WTC11 (cell line): ENCODE data around the gene COG6. TPM values are rescaled to one million over a fixed set of nuclear protein-coding genes. Genes with fewer than 3 reads are reported as not detected.

Source experiments
- ATAC-seq: fragments of 200-7000 bp; cut with Tn5 transposase; 2 replicates; pipeline ENCODE4 v1.10.0; 2021; ENCODE audit warnings: mild to moderate bottlenecking, moderate library complexity
- CTCF ChIA-PET: fragments of 300-600 bp; sonication (Branson Sonifier 250); formaldehyde crosslinking; loops from one replicate; lab custom pipeline; 2021; ENCODE audit warnings: antibody characterized with exemption; lab: Charles Lee
- POLR2A ChIA-PET: fragments of 350-600 bp; sonication (Branson Sonifier 250); formaldehyde crosslinking; loops from one replicate; lab custom pipeline; 2021; ENCODE audit warnings: antibody characterized with exemption; lab: Charles Lee
- DNase-seq: peaks from one replicate; pipeline ENCODE4 v3.0.0; 2021; ENCODE audit warnings: low spot score
- H3K27ac Mint-ChIP-seq: 2 replicates; pipeline ENCODE4 v1.8.0; 2021; ENCODE audit warnings: mixed read lengths
- H3K27me3 Mint-ChIP-seq: 2 replicates; pipeline ENCODE4 v1.8.0; 2021; ENCODE audit warnings: low read depth, mild to moderate bottlenecking, moderate library complexity, mixed read lengths
- H3K36me3 Mint-ChIP-seq: 2 replicates; pipeline ENCODE4 v1.8.0; 2021; ENCODE audit warnings: mixed read lengths
- H3K4me1 Mint-ChIP-seq: 2 replicates; pipeline ENCODE4 v1.8.0; 2022; ENCODE audit warnings: mixed read lengths
- H3K4me3 Mint-ChIP-seq: 2 replicates; pipeline ENCODE4 v1.8.0; 2021; ENCODE audit warnings: mild to moderate bottlenecking, moderate library complexity, mixed read lengths
- H3K9me3 Mint-ChIP-seq: 2 replicates; pipeline ENCODE4 v1.8.0; 2021; ENCODE audit warnings: mixed read lengths
- ELF4 ChIP-seq: sonication (generic); formaldehyde crosslinking; IDR thresholded peaks from 2 replicates; pipeline ENCODE4 v1.8.1; 2022; ENCODE audit warnings: low read depth, mild to moderate bottlenecking, moderate library complexity, missing genetic modification reagents
- ESRRA ChIP-seq: sonication (generic); formaldehyde crosslinking; IDR thresholded peaks from 2 replicates; pipeline ENCODE4 v1.8.1; 2022; ENCODE audit warnings: mild to moderate bottlenecking, missing genetic modification reagents, borderline replicate concordance
- GTF2I ChIP-seq: fragments of 250-450 bp; sonication (Bioruptor Pico); conservative IDR thresholded peaks from 2 replicates; pipeline ENCODE4 v1.4.0; 2021; ENCODE audit warnings: mild to moderate bottlenecking
- HMGA2 ChIP-seq: fragments of 250-450 bp; sonication (Bioruptor Pico); IDR thresholded peaks from 2 replicates; pipeline ENCODE4 v1.4.0; 2021; ENCODE audit warnings: mild to moderate bottlenecking, moderate library complexity
- JUN ChIP-seq: sonication (generic); formaldehyde crosslinking; IDR thresholded peaks from 2 replicates; pipeline ENCODE4 v1.8.0; 2023; ENCODE audit warnings: mild to moderate bottlenecking, missing genetic modification reagents
- NFE2L1 ChIP-seq: sonication (generic); formaldehyde crosslinking; IDR thresholded peaks from 2 replicates; pipeline ENCODE4 v1.8.1; 2023; ENCODE audit warnings: missing genetic modification reagents
- NR2C2 ChIP-seq: sonication (generic); formaldehyde crosslinking; IDR thresholded peaks from 2 replicates; pipeline ENCODE4 v1.8.0; 2022; ENCODE audit warnings: mild to moderate bottlenecking, missing genetic modification reagents
- OVOL2 ChIP-seq: fragments of 250-450 bp; sonication (Bioruptor Pico); IDR thresholded peaks from 2 replicates; pipeline ENCODE4 v1.9.0; 2021; ENCODE audit warnings: mild to moderate bottlenecking, borderline replicate concordance
- TCF7 ChIP-seq: sonication (generic); formaldehyde crosslinking; IDR thresholded peaks from 2 replicates; pipeline ENCODE4 v1.8.0; 2022; ENCODE audit warnings: mild to moderate bottlenecking, low read depth, missing genetic modification reagents, moderate library complexity
- TEAD1 ChIP-seq: sonication (generic); formaldehyde crosslinking; IDR thresholded peaks from 2 replicates; pipeline ENCODE4 v1.8.0; 2022; ENCODE audit warnings: mild to moderate bottlenecking, missing genetic modification reagents
- ZBTB21 ChIP-seq: sonication (generic); formaldehyde crosslinking; IDR thresholded peaks from 2 replicates; pipeline ENCODE4 v1.8.1; 2023; ENCODE audit warnings: mild to moderate bottlenecking, missing genetic modification reagents, borderline replicate concordance
- ZNF121 ChIP-seq: sonication (generic); formaldehyde crosslinking; IDR thresholded peaks from 2 replicates; pipeline ENCODE4 v1.8.0; 2023; ENCODE audit warnings: missing genetic modification reagents
- ZNF219 ChIP-seq: sonication (generic); formaldehyde crosslinking; IDR thresholded peaks from 2 replicates; pipeline ENCODE4 v1.8.0; 2023; ENCODE audit warnings: missing genetic modification reagents, mild to moderate bottlenecking, borderline replicate concordance
- ZNF232 ChIP-seq: sonication (generic); formaldehyde crosslinking; IDR thresholded peaks from 2 replicates; pipeline ENCODE4 v1.8.0; 2022; ENCODE audit warnings: mild to moderate bottlenecking, missing genetic modification reagents
- ZNF416 ChIP-seq: fragments of 250-450 bp; sonication (Bioruptor Pico); IDR thresholded peaks from 2 replicates; pipeline ENCODE4 v1.9.0; 2021; ENCODE audit warnings: mild to moderate bottlenecking, inconsistent platforms
- total RNA-seq: library from RNA; stranded (reverse); gene quantifications from 3 replicates; pipeline ENCODE4 v1.2.3, GENCODE V29; 2021
- TF ChIP-seq, protein P1 (sequence below): fragments of 250-450 bp; sonication (Bioruptor Pico); IDR thresholded peaks from 2 replicates; pipeline ENCODE4 v1.8.0; 2021; ENCODE audit warnings: mild to moderate bottlenecking
- TF ChIP-seq, protein P2 (sequence below): sonication (generic); formaldehyde crosslinking; IDR thresholded peaks from 2 replicates; pipeline ENCODE4 v1.8.1; 2022; ENCODE audit warnings: low read depth, mild to moderate bottlenecking, moderate library complexity, missing genetic modification reagents, borderline replicate concordance
- TF ChIP-seq, protein P3 (sequence below): fragments of 250-450 bp; sonication (Bioruptor Pico); IDR thresholded peaks from 2 replicates; pipeline ENCODE4 v2.1.2; 2022; ENCODE audit warnings: mild to moderate bottlenecking, moderate library complexity
- TF ChIP-seq, protein P4 (sequence below): sonication (generic); formaldehyde crosslinking; IDR thresholded peaks from 2 replicates; pipeline ENCODE4 v1.8.0; 2022; ENCODE audit warnings: missing genetic modification reagents
- TF ChIP-seq, protein P5 (sequence below): sonication (generic); formaldehyde crosslinking; IDR thresholded peaks from 2 replicates; pipeline ENCODE4 v1.8.1; 2022; ENCODE audit warnings: low read depth, missing genetic modification reagents, borderline replicate concordance
- TF ChIP-seq, protein P6 (sequence below): sonication (generic); formaldehyde crosslinking; IDR thresholded peaks from 2 replicates; pipeline ENCODE4 v1.8.0; 2022; ENCODE audit warnings: mild to moderate bottlenecking, missing genetic modification reagents
- TF ChIP-seq, protein P7 (sequence below): fragments of 250-450 bp; sonication (Bioruptor Pico); IDR thresholded peaks from 2 replicates; pipeline ENCODE4 v1.9.0; 2021; ENCODE audit warnings: moderate library complexity, mild to moderate bottlenecking, inconsistent platforms, borderline replicate concordance
- TF ChIP-seq, protein P8 (sequence below): sonication (generic); formaldehyde crosslinking; IDR thresholded peaks from 2 replicates; pipeline ENCODE4 v1.8.1; 2022; ENCODE audit warnings: mild to moderate bottlenecking, moderate library complexity, missing genetic modification reagents

Gene COG6
- total RNA-seq, 1 experiment from 2014 or later, result 23.0 TPM

DNA sequence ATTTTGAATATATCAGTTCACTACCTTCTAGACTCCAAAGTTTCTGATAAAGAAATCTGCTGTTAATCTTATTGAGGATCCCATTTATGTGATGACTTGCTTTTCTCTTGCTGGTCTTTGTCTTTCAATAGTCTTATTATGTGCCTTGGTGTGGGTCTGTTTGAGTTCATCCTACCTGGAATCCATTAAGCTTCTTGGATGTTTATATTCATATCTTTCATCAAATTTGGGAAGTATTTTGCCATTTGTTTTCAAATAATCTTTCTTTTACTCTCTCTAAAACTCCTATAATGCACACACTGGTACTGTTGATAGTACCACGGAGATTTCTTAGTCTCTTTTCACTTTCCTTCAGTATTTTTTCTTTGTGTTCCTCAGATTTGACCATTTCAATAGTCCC lies 24.2 kb upstream of the COG6 start:
- H3K9me3 Mint-ChIP-seq, result peaks cover 6% of the 10 kb centered on the region; the same call in 1 of the 2 replicates
- H3K36me3 Mint-ChIP-seq, result no peaks in the 10 kb centered on the region
- POLR2A ChIA-PET, result no interaction called here
- DNase-seq, result no peak
- no peaks in the 10 kb centered on the region; the same call in 1 of the 2 replicates for H3K27me3 Mint-ChIP-seq
- no peak overlapping the region for H3K4me3 Mint-ChIP-seq
- CTCF ChIA-PET, result interaction anchor here (1.0 to 2.4 kb wide), 2 partner anchors 15 to 19 kb away, joined by 4 to 9 read pairs; no protein-coding TSS in a partner anchor
- no peak for ATAC-seq
- TF ChIP-seq NR2C2 (CRISPR knock-in tag), result no peak
- TF ChIP-seq ZBTB21 (CRISPR knock-in tag), result no peak
- TF ChIP-seq, protein P1, sequence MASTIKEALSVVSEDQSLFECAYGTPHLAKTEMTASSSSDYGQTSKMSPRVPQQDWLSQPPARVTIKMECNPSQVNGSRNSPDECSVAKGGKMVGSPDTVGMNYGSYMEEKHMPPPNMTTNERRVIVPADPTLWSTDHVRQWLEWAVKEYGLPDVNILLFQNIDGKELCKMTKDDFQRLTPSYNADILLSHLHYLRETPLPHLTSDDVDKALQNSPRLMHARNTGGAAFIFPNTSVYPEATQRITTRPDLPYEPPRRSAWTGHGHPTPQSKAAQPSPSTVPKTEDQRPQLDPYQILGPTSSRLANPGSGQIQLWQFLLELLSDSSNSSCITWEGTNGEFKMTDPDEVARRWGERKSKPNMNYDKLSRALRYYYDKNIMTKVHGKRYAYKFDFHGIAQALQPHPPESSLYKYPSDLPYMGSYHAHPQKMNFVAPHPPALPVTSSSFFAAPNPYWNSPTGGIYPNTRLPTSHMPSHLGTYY (CRISPR knock-in tag), result no peak
- TF ChIP-seq, protein P2, sequence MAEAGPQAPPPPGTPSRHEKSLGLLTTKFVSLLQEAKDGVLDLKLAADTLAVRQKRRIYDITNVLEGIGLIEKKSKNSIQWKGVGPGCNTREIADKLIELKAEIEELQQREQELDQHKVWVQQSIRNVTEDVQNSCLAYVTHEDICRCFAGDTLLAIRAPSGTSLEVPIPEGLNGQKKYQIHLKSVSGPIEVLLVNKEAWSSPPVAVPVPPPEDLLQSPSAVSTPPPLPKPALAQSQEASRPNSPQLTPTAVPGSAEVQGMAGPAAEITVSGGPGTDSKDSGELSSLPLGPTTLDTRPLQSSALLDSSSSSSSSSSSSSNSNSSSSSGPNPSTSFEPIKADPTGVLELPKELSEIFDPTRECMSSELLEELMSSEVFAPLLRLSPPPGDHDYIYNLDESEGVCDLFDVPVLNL (CRISPR knock-in tag), result no peak
- no peak for TF ChIP-seq ELF4 (CRISPR knock-in tag)
- TF ChIP-seq, protein P3, sequence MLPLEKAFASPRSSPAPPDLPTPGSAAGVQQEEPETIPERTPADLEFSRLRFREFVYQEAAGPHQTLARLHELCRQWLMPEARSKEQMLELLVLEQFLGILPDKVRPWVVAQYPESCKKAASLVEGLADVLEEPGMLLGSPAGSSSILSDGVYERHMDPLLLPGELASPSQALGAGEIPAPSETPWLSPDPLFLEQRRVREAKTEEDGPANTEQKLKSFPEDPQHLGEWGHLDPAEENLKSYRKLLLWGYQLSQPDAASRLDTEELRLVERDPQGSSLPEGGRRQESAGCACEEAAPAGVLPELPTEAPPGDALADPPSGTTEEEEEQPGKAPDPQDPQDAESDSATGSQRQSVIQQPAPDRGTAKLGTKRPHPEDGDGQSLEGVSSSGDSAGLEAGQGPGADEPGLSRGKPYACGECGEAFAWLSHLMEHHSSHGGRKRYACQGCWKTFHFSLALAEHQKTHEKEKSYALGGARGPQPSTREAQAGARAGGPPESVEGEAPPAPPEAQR (CRISPR knock-in tag), result no peak
- TF ChIP-seq TEAD1 (CRISPR knock-in tag), result no peak
- TF ChIP-seq NFE2L1 (CRISPR knock-in tag), result no peak
- TF ChIP-seq, protein P4, sequence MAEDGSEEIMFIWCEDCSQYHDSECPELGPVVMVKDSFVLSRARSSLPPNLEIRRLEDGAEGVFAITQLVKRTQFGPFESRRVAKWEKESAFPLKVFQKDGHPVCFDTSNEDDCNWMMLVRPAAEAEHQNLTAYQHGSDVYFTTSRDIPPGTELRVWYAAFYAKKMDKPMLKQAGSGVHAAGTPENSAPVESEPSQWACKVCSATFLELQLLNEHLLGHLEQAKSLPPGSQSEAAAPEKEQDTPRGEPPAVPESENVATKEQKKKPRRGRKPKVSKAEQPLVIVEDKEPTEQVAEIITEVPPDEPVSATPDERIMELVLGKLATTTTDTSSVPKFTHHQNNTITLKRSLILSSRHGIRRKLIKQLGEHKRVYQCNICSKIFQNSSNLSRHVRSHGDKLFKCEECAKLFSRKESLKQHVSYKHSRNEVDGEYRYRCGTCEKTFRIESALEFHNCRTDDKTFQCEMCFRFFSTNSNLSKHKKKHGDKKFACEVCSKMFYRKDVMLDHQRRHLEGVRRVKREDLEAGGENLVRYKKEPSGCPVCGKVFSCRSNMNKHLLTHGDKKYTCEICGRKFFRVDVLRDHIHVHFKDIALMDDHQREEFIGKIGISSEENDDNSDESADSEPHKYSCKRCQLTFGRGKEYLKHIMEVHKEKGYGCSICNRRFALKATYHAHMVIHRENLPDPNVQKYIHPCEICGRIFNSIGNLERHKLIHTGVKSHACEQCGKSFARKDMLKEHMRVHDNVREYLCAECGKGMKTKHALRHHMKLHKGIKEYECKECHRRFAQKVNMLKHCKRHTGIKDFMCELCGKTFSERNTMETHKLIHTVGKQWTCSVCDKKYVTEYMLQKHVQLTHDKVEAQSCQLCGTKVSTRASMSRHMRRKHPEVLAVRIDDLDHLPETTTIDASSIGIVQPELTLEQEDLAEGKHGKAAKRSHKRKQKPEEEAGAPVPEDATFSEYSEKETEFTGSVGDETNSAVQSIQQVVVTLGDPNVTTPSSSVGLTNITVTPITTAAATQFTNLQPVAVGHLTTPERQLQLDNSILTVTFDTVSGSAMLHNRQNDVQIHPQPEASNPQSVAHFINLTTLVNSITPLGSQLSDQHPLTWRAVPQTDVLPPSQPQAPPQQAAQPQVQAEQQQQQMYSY, result no peak
- TF ChIP-seq TCF7 (CRISPR knock-in tag), result no peak
- no peak overlapping the region for H3K27ac Mint-ChIP-seq
- peaks cover 4% of the 10 kb centered on the region for H3K4me1 Mint-ChIP-seq

DNA sequence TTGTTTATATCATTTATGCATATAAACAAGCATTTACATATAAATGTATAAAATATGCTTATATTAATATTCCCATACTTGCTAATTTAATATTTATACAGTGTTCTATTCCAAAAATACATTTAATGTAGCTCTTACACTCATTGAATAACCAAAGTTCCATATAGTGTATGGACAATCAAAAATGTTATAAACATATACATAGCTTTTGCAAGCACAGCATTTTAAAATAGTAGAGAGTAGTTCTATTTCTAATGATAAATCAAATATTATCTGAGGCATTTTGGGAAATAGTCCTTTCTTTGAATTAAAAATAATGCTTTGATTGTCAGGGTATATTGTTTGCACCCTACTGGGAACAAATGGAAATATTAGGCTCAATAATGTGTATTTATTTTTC lies 22.5 kb upstream of the COG6 start:
- peaks cover 4% of the 10 kb centered on the region for H3K4me1 Mint-ChIP-seq
- ChIA-PET POLR2A (no interaction called here), CTCF (interaction anchor here (1.1 to 2.4 kb wide), 3 partner anchors 17 to 21 kb away, joined by 4 to 9 read pairs (median 4); no protein-coding TSS in a partner anchor)
- no peak overlapping the region for H3K4me3 Mint-ChIP-seq
- no peaks in the 10 kb centered on the region for H3K36me3 Mint-ChIP-seq
- no peak for ATAC-seq
- no peak overlapping the region for H3K27ac Mint-ChIP-seq
- no peaks in the 10 kb centered on the region; the same call in none of the 2 replicates for H3K27me3 Mint-ChIP-seq
- H3K9me3 Mint-ChIP-seq, result peaks cover 11% of the 10 kb centered on the region
- no peak for DNase-seq
- TF ChIP-seq ZNF219 (no peak), ZNF416 (CRISPR knock-in tag) (no peak), OVOL2 (CRISPR knock-in tag) (no peak), JUN (CRISPR knock-in tag) (no peak), ZNF121 (no peak), GTF2I (CRISPR knock-in tag) (no peak), HMGA2 (CRISPR knock-in tag) (no peak), ZNF232 (no peak), ESRRA (CRISPR knock-in tag) (no peak)
- TF ChIP-seq, protein P5, sequence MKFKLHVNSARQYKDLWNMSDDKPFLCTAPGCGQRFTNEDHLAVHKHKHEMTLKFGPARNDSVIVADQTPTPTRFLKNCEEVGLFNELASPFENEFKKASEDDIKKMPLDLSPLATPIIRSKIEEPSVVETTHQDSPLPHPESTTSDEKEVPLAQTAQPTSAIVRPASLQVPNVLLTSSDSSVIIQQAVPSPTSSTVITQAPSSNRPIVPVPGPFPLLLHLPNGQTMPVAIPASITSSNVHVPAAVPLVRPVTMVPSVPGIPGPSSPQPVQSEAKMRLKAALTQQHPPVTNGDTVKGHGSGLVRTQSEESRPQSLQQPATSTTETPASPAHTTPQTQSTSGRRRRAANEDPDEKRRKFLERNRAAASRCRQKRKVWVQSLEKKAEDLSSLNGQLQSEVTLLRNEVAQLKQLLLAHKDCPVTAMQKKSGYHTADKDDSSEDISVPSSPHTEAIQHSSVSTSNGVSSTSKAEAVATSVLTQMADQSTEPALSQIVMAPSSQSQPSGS (CRISPR knock-in tag), result no peak
- TF ChIP-seq, protein P6, sequence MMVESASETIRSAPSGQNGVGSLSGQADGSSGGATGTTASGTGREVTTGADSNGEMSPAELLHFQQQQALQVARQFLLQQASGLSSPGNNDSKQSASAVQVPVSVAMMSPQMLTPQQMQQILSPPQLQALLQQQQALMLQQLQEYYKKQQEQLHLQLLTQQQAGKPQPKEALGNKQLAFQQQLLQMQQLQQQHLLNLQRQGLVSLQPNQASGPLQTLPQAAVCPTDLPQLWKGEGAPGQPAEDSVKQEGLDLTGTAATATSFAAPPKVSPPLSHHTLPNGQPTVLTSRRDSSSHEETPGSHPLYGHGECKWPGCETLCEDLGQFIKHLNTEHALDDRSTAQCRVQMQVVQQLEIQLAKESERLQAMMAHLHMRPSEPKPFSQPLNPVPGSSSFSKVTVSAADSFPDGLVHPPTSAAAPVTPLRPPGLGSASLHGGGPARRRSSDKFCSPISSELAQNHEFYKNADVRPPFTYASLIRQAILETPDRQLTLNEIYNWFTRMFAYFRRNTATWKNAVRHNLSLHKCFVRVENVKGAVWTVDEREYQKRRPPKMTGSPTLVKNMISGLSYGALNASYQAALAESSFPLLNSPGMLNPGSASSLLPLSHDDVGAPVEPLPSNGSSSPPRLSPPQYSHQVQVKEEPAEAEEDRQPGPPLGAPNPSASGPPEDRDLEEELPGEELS (CRISPR knock-in tag), result no peak
- TF ChIP-seq, protein P7, sequence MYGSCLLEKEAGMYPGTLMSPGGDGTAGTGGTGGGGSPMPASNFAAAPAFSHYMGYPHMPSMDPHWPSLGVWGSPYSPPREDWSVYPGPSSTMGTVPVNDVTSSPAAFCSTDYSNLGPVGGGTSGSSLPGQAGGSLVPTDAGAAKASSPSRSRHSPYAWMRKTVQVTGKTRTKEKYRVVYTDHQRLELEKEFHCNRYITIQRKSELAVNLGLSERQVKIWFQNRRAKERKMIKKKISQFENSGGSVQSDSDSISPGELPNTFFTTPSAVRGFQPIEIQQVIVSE (CRISPR knock-in tag), result no peak
- TF ChIP-seq, protein P8, sequence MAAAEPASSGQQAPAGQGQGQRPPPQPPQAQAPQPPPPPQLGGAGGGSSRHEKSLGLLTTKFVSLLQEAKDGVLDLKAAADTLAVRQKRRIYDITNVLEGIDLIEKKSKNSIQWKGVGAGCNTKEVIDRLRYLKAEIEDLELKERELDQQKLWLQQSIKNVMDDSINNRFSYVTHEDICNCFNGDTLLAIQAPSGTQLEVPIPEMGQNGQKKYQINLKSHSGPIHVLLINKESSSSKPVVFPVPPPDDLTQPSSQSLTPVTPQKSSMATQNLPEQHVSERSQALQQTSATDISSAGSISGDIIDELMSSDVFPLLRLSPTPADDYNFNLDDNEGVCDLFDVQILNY (CRISPR knock-in tag), result no peak
